Fibroblast of lung (primary cell): Measurements from ENCODE around the gene CLDN19.
"Not testable (repeated sequence)": the region's sequence is repeated elsewhere in the genome, so short reads cannot be mapped to it uniquely, and the experiment has no call there.

ENCODE experiments used
- EZH2 ChIP-seq: IDR thresholded peaks from 2 replicates; pipeline ENCODE4 v1.5.1; 2012; ENCODE audit warnings: low read length, control low read depth, mild to moderate bottlenecking; ENCODE audit errors: missing control alignments
- TF ChIP-seq, protein P1 (sequence below), 2 donors: IDR thresholded peaks in 1 of 2; conservative IDR thresholded peaks in 1 of 2; 1 replicate in 1 of 2; 2 replicates in 1 of 2; pipeline ENCODE4 v1.5.1; 2011 to 2012; ENCODE audit warnings: low read length in 2 of 2, control low read depth in 1 of 2, inconsistent platforms in 1 of 2, low read depth in 1 of 2, mild to moderate bottlenecking in 1 of 2

DNA sequence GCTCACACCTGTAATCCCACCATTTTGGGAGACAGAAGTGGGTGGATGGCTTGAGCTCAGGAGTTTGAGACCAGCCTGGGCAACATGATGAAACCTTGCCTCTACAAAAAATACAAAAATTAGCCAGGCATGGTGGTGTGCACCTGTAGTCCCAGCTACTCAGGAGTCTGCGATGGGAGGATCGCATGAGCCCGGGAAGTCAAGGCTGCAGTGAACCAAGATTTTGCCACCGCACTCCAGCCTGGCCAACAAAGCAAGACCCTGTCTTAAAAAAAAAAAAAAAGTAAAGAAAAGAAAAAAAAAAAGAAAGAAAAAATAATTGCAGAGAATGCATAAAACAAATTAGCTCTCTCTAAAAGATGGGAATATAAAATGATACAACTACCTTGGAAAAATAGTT, 14.2 kb downstream of the CLDN19 start:
- TF ChIP-seq, protein P1, sequence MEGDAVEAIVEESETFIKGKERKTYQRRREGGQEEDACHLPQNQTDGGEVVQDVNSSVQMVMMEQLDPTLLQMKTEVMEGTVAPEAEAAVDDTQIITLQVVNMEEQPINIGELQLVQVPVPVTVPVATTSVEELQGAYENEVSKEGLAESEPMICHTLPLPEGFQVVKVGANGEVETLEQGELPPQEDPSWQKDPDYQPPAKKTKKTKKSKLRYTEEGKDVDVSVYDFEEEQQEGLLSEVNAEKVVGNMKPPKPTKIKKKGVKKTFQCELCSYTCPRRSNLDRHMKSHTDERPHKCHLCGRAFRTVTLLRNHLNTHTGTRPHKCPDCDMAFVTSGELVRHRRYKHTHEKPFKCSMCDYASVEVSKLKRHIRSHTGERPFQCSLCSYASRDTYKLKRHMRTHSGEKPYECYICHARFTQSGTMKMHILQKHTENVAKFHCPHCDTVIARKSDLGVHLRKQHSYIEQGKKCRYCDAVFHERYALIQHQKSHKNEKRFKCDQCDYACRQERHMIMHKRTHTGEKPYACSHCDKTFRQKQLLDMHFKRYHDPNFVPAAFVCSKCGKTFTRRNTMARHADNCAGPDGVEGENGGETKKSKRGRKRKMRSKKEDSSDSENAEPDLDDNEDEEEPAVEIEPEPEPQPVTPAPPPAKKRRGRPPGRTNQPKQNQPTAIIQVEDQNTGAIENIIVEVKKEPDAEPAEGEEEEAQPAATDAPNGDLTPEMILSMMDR (conservative IDR thresholded peaks at IDR 0.05 in 1 of 2, IDR thresholded peaks at IDR 0.05 in 1 of 2; ENCODE audit: low read depth in 1 of 2, low read length in 2 of 2), result not testable (repeated sequence)
- TF ChIP-seq EZH2, result not testable (repeated sequence)
